GM18526 (cell line): ENCODE data around the gene AP1S3.

Experiments used
- POLR2A ChIP-seq: IDR thresholded peaks from 3 replicates; pipeline ENCODE4 v1.6.1; 2011; ENCODE audit not compliant: insufficient read length; ENCODE audit errors: extremely low read depth

The AP1S3 gene

DNA sequence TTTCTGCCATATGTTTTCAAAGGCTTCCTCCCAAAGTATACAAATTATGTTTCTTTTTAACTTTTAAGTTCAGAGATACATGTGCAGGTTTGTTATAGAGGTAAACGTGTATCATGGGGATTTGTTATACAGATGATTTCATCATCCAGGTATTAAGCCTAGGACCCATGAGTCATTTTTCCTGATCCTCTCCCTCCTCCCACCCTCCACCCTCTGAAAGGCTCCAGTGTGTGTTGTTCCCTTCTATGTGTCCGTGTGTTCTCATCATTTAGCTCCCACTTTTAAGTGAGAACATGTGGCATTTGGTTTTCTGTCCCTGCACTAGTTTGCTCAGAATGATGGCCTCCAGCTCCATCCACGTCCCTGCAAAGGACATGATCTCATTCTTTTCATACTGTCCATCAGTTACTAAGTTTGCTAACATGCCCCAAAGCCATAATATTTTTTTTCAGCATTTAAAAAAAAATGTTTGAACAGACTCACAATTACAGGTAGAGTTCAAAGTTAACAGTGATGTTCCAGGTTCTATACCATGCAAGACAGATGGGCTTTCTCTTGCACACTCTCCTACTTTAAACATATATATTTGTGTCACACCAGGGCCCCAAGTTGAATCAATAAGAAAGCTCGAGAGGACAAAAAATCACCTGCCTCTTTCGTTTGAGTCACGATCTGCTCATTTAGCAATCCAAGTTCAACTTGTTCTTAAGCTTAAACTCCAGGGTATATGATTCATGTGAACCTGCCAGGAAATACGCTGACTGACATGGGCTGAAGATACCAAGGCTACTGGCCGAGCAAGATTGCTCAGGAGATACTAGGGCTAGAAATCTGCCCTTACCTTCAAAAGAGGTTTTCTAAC, 77.6 kb downstream of the AP1S3 start:
- no peak for TF ChIP-seq POLR2A

- no peak for TF ChIP-seq POLR2A
Measured at GRCh38 chr2:223758131-223758840, 79.1 kb downstream of the AP1S3 start.

DNA sequence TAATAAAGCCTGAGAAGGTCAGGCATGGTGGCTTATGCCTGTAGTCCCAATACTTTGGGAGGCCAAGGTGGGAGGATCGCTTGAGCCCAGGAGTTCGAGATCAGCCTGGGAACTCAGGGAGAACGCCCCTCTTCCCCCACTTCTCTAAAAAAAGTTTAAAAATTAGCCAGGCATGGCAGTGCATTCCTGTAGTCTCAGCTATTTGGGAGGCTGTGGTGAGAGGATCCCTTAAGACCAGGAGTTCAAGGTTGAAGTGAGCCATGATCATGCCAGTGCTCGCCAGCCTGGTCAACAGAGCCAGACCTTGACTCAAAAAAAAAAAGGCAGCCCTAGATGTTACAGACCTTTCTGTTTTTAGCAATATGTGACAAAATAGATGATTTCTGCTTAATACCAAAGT, 83.4 kb downstream of the AP1S3 start:
- TF ChIP-seq POLR2A, result no peak

DNA sequence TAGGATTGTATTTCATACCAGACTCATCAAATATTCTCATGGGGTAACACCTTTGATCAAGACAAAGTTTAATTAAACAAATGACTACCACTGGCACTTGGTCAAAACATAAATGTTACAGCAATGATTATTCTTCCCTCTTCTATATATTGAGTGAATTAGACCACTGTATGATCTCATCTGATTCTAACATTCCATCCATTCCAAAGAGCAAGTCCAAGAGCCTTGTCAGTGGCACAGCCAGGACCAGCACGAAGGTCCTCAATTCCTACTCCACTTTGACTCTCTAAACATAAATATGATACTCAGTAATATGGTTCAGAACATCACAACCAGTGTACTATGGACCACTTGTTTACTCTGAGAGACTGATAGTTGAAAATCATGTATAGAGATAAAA, 86.4 kb downstream of the AP1S3 start:
- TF ChIP-seq POLR2A, result no peak

DNA sequence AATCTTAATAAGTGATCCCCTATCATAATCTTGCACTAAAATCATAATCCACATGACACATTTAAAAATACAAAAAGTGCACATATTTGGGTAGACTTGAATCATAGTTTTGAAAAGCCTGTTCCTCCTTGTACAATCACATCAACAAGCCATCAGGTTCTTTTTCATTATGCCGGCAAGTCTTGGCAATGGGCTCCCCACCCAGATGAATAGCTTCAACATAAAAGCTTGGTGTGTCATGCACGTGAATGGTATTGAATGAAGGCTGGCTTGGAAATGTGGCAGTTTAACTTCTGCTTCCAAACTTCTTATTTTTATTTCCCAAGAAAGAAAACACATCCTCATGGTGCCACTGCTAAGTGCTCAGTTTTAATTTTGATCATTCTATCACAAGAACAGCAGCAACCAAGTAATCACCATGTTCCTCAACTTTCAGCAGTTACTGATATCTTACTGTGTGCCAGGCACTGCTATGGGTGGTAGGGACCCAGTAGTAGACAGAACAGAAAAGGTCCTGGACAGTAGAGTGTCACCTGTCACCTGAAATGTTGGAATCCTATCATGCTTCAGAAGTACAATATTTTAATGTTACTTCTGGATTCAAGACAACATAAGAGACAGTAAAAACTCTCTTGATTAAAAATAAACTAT, 89.9 kb downstream of the AP1S3 start:
- TF ChIP-seq POLR2A, result no peak

DNA sequence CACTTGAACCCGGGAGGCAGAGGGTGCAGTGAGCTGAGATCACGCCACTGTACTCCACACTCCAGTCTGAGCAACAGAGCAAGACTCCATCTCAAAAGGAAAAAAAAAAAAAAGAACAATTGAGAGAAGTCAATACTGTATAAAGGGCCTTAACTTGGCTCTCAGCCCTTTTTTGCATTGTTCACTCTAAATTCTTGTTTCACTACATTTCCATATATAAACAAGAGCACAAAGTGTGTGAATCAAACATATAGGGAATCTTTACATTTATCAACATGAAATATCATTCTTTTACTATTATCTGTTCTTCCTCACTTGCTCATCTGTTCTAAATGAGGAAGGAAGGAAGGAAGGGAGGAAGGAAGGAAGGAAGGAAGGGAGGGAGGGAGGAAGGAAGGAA, 90.8 kb downstream of the AP1S3 start:
- TF ChIP-seq POLR2A, result no peak

DNA sequence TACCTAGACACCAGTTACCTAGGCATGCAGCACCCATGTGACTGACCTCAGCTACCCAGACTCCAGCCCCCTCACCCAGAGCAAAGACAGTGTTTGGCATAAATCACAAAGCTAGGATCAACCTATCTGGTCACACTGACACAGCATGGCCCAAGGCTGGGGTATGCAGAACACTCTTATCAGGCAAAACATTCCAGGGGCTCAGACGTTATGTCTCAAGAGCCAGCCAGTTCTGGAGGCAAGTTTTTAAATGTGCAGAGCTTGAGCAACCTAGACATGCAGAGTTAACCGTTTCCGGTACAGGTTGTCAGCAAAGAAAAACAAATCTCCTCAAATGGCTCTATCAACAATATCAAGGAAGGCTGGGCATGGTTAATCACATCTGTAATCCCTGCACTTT, 92.8 kb downstream of the AP1S3 start:
- no peak for TF ChIP-seq POLR2A

DNA sequence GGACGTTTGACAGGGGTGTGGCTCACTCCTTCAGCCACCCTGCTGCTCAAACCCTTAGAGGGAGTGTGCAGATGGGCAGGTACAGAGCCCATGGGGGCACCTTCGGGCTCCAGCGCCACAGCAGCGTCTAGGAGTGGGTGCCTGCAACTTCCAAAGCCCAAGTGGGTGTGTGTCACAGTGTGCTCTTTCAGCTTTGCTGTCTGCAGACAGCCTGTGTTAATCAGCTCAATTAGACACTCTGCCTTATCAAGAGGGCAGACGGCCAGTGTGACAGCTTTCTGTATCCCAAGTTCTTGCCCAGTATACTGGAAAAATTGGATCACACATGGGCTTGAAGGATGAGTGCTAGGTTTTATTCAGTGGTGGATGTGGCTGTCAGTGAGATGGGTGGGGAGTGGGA, 96.7 kb downstream of the AP1S3 start:
- TF ChIP-seq POLR2A, result no peak

DNA sequence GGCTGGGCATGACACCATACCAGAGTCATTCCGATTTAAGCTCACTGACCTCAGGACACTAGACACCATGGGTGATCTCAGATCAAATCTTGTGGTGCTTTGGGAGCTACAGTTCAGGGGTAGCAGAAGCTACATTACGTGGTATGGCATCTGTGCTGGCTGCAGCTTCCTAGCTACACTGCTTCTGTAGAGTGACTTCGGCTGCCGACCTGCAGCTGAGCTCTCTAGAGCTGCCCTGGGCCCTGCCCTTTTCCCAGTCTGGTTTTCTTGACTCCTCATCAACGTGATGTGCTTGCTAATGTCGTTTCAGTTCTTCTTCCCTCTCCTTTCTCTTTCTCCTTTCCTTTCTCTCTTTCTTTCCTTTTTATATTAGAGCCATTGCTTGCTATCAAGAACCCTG, 100.2 kb downstream of the AP1S3 start:
- TF ChIP-seq POLR2A, result no peak

DNA sequence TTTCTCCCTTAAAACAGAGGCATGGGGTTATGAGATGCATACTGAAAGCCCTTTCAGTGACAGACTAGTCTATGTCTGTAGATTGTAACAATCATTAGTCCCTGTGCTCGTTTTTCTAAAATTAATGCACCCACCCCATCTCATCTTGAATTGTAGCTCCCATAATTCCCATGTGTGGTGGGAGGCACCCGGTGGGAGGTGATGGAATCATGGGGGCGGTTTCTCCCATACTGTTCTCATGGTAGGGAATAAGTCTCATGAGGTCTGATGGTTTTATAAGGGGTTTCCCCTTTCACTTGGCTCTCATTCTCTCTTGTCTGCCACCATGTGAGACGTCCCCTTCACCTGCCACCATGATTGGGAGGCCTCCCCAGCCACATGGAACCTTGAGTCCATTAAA, 100.9 kb downstream of the AP1S3 start:
- no peak for TF ChIP-seq POLR2A

- TF ChIP-seq POLR2A, result no peak
Measured at GRCh38 chr2:223735659-223736244, 101.6 kb downstream of the AP1S3 start.

GRCh38 chr2:223735035-223735640, 102.2 kb downstream of the AP1S3 start:
- TF ChIP-seq POLR2A, result no peak

DNA sequence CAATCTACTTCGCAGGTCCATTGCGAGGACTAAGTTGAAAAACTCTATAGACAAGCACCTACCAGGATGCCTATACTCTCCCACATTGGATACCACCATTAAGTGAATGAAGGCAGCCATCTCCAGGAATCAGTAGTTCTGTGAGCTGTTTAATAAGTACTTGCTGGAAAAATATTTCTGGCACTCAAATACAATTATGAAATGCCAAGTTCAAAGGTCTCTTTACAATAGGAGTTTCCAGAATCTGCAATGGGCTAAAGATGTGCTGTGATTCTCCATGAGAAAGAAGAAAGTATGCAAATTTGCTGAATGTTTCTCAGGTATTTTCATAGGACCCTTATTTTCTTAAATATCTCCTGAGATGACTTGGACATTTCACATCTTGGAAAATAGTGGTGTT, 103.0 kb downstream of the AP1S3 start:
- TF ChIP-seq POLR2A, result no peak

DNA sequence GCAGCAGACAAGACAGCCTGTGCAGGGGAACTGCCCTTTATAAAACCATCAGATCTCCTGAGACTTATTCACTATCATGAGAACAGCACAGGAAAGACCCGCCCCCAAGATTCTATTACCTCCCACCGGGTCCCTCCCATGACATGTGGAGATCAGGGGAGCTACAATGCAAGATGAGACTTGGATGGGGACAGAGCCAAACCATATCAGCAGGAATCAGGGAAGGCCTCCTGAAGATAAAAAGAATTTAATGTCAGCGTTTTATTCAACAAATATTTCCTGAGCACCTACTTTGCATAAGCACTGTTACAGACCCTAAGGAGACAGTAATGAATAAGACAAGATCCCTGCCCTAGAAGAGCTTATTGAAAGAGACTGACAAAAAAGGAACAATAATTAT, 105.0 kb downstream of the AP1S3 start:
- TF ChIP-seq POLR2A, result no peak

- TF ChIP-seq POLR2A, result no peak
Measured at GRCh38 chr2:223731503-223731902, 105.9 kb downstream of the AP1S3 start.
